Kidney epithelial cell (primary cell): Measurements from ENCODE around the gene HIC1. TPM values are rescaled to one million over a fixed set of nuclear protein-coding genes. Genes with fewer than 3 reads are reported as not detected.

ENCODE experiments used
- DNase-seq: peaks from one replicate; pipeline ENCODE4 v3.0.0-alpha.2; 2010; ENCODE audit warnings: low read depth
- H3K27me3 ChIP-seq: 2 replicates; pipeline ENCODE4 v1.6.0; 2011; ENCODE audit warnings: low read length; ENCODE audit not compliant: control insufficient read depth, insufficient read depth
- H3K36me3 ChIP-seq: 2 replicates; pipeline ENCODE4 v1.5.1; 2011; ENCODE audit warnings: low read length; ENCODE audit not compliant: control insufficient read depth, insufficient read depth
- H3K4me3 ChIP-seq: 2 replicates; pipeline ENCODE4 v1.5.1; 2011; ENCODE audit warnings: low read depth, mild to moderate bottlenecking, control low read depth, low read length
- total RNA-seq: library from RNA; depleted of rRNA; stranded (reverse); fragments of >200 nt; gene quantifications from 2 replicates; pipeline ENCODE4 v1.2.3, GENCODE V29; 2015
- TF ChIP-seq, protein P1 (sequence below): IDR thresholded peaks from 2 replicates; pipeline ENCODE4 v1.5.1; 2011; ENCODE audit warnings: mild to moderate bottlenecking, moderate library complexity, low read length, control low read depth, inconsistent platforms; ENCODE audit not compliant: insufficient read depth, poor library complexity, severe bottlenecking

The HIC1 gene
- total RNA-seq, 1 donor from 2014 or later, result 11.9 TPM

GRCh38 chr17:2108170-2108569, 53.3 kb downstream of the HIC1 start:
- no peaks in the 10 kb centered on the region for H3K36me3 ChIP-seq
- no peak for DNase-seq
- no peaks in the 10 kb centered on the region for H3K27me3 ChIP-seq
- TF ChIP-seq, protein P1, sequence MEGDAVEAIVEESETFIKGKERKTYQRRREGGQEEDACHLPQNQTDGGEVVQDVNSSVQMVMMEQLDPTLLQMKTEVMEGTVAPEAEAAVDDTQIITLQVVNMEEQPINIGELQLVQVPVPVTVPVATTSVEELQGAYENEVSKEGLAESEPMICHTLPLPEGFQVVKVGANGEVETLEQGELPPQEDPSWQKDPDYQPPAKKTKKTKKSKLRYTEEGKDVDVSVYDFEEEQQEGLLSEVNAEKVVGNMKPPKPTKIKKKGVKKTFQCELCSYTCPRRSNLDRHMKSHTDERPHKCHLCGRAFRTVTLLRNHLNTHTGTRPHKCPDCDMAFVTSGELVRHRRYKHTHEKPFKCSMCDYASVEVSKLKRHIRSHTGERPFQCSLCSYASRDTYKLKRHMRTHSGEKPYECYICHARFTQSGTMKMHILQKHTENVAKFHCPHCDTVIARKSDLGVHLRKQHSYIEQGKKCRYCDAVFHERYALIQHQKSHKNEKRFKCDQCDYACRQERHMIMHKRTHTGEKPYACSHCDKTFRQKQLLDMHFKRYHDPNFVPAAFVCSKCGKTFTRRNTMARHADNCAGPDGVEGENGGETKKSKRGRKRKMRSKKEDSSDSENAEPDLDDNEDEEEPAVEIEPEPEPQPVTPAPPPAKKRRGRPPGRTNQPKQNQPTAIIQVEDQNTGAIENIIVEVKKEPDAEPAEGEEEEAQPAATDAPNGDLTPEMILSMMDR, result no peak
- H3K4me3 ChIP-seq, result no peak overlapping the region

DNA sequence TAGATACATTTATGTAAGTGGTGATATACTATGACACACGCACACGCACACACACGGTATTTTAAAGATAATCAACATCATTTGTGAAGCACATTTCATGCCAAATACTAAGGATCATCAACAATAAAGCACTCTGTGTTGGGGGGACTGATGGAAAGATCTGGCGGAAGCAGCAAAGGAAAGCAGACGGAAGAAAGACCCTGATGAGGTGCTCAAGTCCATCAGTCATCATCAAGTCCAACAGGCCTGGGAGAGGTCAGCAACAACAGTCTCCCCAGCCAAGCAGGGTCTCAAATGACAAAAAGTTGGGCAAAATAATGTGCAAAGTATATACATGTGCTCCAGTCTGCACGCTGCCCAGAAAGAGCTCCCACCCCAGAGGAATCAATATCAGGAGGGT, 55.5 kb downstream of the HIC1 start:
- Histone ChIP-seq H3K4me3 (no peak overlapping the region), H3K36me3 (no peaks in the 10 kb centered on the region), H3K27me3 (no peaks in the 10 kb centered on the region)
- TF ChIP-seq, protein P1, result no peak
- DNase-seq, result no peak

DNA sequence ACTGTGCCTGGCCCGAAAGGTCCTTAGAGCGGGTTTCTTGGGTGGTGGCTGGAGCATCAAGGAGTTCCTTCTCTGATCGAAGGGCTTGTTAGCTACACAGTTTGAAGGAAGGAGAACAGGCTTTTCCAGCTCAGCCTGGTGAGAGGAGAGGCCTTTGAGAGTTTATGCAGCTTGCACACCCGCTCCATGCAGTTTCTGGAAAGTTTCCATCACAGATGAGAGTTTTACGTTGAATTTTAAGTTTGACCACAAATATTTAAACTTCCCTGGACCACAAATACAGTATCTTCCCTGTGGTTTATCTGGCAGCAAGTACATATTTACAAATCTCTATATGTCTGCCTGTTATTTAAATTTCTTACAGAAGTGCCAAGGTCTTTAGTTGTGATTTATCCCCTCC, 56.8 kb downstream of the HIC1 start:
- TF ChIP-seq, protein P1, result no peak
- no peaks in the 10 kb centered on the region for H3K36me3 ChIP-seq
- no peaks in the 10 kb centered on the region for H3K27me3 ChIP-seq
- H3K4me3 ChIP-seq, result no peak overlapping the region
- no peak for DNase-seq

Other genes starting within 250 kb of the HIC1 start
- 6.7 and 7.8 TPM in 2 replicates for gene SMYD4, start 225.2 kb upstream of the HIC1 start, total RNA-seq
- 22.0 and 30.3 TPM in 2 replicates for gene RPA1, start 225.1 kb upstream of the HIC1 start, total RNA-seq
- gene RTN4RL1, start 29.8 kb upstream of the HIC1 start, total RNA-seq, result 0.14 TPM in 1 of 2 replicates, not detected in the other
- gene DPH1, start 24.9 kb upstream of the HIC1 start, total RNA-seq, result 24.0 and 29.5 TPM in 2 replicates
- gene OVCA2, start 13.1 kb upstream of the HIC1 start, total RNA-seq, result 88.2 and 100 TPM in 2 replicates
- gene SMG6, start 248.7 kb downstream of the HIC1 start, total RNA-seq, result 34.7 and 48.8 TPM in 2 replicates
- 10.7 and 24.4 TPM in 2 replicates for gene SRR, start 248.8 kb downstream of the HIC1 start, total RNA-seq